ENCODE results near the gene SUGCT.

Gene SUGCT

GRCh38 chr7:40455485-40455884 is 320.7 kb downstream of the SUGCT start:
- no peak overlapping the region for H3K27ac ChIP-seq
- DNase-seq: no peak
- in situ Hi-C loops (cut with HindIII; ENCODE audit: low pct_ligation_motif_present, low sequenced_read_pairs): no loop called here
- H3K36me3 ChIP-seq (replicated peaks): no peaks in the 10 kb centered on the region
- no peaks in the 10 kb centered on the region for H3K27me3 ChIP-seq (replicated peaks)
- no peak for TF ChIP-seq CTCF (IDR thresholded peaks at IDR 0.05; ENCODE audit: low read depth, low read length, missing control alignments)
- no peak overlapping the region for H3K4me3 ChIP-seq (ENCODE audit: low read depth, low read length)

- Histone ChIP-seq H3K27me3 (replicated peaks) (no peaks in the 10 kb centered on the region), H3K36me3 (replicated peaks) (no peaks in the 10 kb centered on the region), H3K4me3 (ENCODE audit: low read depth, low read length) (no peak overlapping the region), H3K27ac (no peak overlapping the region)
- in situ Hi-C loops (cut with HindIII; ENCODE audit: low pct_ligation_motif_present, low sequenced_read_pairs): no loop called here
- DNase-seq: no peak
- no peak for TF ChIP-seq CTCF (IDR thresholded peaks at IDR 0.05; ENCODE audit: low read depth, low read length, missing control alignments)
These were observed 323.1 kb downstream of the SUGCT start for GRCh38 chr7:40457776-40458480.

GRCh38 chr7:40463446-40463845 is 328.6 kb downstream of the SUGCT start:
- H3K36me3 ChIP-seq (replicated peaks): no peaks in the 10 kb centered on the region
- in situ Hi-C loops (cut with HindIII; ENCODE audit: low pct_ligation_motif_present, low sequenced_read_pairs): no loop called here
- no peak for TF ChIP-seq CTCF (IDR thresholded peaks at IDR 0.05; ENCODE audit: low read depth, low read length, missing control alignments)
- no peaks in the 10 kb centered on the region for H3K27me3 ChIP-seq (replicated peaks)
- peak; percentile 10 for DNase-seq
- no peak overlapping the region for H3K27ac ChIP-seq
- H3K4me3 ChIP-seq (ENCODE audit: low read depth, low read length): no peak overlapping the region

GRCh38 chr7:40468891-40469864 is 334.4 kb downstream of the SUGCT start:
- DNase-seq: peak; percentile 84
- Histone ChIP-seq H3K36me3 (replicated peaks) (no peaks in the 10 kb centered on the region), H3K27me3 (replicated peaks) (no peaks in the 10 kb centered on the region), H3K27ac (peak overlapping the region; percentile 90), H3K4me3 (ENCODE audit: low read depth, low read length) (no peak overlapping the region)
- TF ChIP-seq CTCF (IDR thresholded peaks at IDR 0.05; ENCODE audit: low read depth, low read length, missing control alignments): no peak
- in situ Hi-C loops (cut with HindIII; ENCODE audit: low pct_ligation_motif_present, low sequenced_read_pairs): no loop called here

GRCh38 chr7:40470091-40470592 is 335.3 kb downstream of the SUGCT start:
- Histone ChIP-seq H3K27me3 (replicated peaks) (no peaks in the 10 kb centered on the region), H3K4me3 (ENCODE audit: low read depth, low read length) (peak overlapping the region; percentile 6), H3K36me3 (replicated peaks) (no peaks in the 10 kb centered on the region), H3K27ac (peak overlapping the region; percentile 90)
- in situ Hi-C loops (cut with HindIII; ENCODE audit: low pct_ligation_motif_present, low sequenced_read_pairs): no loop called here
- no peak for TF ChIP-seq CTCF (IDR thresholded peaks at IDR 0.05; ENCODE audit: low read depth, low read length, missing control alignments)
- DNase-seq: peak; percentile 76
